Airway epithelial cell (primary cell): ENCODE results near the gene CHRNA5. TPM values are rescaled to one million over a fixed set of nuclear protein-coding genes. Genes with fewer than 3 reads are reported as not detected.

Source experiments
- total RNA-seq: library from RNA; depleted of rRNA; stranded (reverse); fragments of >200 nt; gene quantifications from 2 replicates; pipeline ENCODE4 v1.2.3, GENCODE V29; 2015

The CHRNA5 gene
- 2.5 and 6.4 TPM in 2 replicates for total RNA-seq

DNA sequence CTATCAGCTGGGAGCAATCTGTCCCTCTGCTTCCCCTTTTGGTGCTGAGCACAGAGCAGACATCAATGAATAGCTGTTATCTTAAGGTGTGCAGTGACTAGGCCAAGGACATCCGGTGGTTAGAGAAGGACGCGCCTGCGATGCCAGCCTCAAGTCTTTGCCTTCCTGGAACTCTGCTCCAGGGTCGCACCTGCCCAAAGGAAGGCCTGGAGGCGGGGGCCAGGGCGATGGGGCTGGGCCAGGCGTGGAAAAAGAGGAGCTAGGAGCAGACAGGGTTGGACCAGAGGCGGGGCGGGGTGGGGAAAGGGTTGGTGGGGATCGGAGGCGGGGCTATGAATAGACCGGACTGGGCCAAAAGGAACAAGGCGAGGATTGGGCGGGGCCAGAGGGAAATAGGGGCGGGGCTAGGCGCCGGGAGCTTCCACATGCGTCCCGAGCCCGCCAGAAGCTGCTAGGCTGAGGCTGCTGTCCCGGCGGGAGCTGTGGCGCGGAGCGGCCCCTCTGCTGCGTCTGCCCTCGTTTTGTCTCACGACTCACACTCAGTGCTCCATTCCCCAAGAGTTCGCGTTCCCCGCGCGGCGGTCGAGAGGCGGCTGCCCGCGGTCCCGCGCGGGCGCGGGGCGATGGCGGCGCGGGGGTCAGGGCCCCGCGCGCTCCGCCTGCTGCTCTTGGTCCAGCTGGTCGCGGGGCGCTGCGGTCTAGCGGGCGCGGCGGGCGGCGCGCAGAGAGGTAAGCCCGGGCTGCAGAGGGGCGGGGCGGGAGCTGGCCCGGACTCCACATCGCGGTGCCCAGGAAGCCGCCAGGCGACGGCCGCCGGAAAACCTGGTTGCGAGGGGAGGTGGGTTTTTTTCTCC is at the start of gene CHRNA5:
TSS of gene CHRNA5 (plus strand) at position 424 of the 854 bp plus-strand sequence. CDS start at position 624, 200 bp downstream.

DNA sequence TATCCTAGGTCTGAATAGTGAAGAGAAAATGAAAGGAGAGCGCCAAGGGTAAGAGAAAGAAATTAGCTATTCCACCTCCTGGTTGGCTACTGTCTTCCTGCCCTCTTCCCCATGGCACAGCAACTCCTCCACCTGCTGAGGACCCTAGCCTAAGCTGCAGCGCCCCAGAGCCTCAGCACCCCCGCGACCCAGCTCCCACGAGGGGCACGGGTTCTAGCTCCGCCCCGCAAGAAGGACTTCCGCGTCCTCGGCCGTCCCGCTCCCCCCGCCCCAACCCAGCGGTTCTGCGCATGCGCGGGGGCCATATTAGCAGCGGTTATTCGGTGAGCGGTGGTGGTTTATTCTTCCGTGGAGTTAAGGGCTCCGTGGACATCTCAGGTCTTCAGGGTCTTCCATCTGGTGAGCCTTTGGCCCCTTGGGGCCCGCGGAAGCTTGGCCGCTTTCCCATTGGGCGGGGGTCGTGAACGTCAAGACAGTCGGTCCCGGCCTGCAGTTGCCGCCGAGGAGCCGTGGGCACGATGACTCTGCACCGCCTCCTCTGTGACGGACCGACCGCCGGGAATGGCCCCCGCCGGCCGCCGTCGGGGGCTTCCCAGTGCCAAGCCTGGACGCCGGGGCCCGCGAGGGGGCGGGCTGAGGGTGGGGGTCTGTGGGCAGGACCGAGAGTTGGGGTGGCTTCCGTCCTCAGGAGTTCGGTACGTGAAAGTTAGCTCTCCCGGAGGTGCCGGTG is 25.0 kb upstream of the CHRNA5 start, which contains the start of gene PSMA4:
TSS of gene PSMA4 (plus strand) at position 304 of the 730 bp plus-strand sequence. CDS start 1,484 bp downstream, outside the sequence.

DNA sequence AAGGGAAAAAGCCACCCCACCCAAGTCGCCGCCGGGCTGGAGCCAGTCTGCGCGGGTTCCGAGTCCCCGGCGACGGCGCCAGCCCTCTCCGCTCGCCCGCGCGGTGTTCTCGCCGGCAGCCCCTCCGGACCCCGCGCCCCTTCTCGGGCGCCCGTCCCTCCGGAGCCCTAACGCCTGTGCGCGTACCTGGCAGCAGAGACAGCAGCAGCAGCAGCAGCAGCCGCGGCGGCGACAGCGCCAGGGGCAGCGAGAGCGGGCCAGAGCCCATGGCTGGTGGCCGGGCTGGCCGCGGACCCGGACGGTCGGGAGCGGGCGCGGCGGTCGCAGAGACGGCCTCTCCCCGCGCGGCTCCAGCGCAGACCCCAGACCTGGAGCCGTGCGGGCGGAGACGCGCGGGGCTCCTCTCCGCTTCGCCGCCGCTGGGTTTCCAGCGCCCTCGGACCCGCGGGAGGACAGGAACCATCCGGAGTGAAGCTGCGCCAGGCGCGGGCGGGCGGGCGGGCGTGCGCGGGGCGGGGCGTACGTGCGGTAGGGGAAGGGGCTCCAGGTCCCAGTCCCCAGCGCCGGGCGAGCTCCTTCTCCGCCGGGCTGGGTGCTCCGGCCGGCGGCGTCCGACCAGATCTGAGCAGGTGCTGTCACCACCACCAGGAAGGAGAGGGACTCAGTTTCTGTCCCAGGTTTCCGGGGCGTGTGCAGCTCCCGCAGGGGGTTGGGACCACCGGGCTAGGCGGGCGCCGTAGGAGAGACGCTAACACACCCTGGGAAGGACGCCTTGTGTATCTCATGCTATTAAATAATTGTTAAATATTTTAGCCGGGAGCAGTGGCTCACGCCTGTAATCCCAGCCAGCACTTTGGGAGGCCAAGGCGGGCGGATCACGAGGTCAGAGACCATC is 55.5 kb downstream of the CHRNA5 start, which contains the start of gene CHRNA3:
TSS of gene CHRNA3 (minus strand) at position 470 of the 895 bp plus-strand sequence. CDS start at position 268, 202 bp downstream.

DNA sequence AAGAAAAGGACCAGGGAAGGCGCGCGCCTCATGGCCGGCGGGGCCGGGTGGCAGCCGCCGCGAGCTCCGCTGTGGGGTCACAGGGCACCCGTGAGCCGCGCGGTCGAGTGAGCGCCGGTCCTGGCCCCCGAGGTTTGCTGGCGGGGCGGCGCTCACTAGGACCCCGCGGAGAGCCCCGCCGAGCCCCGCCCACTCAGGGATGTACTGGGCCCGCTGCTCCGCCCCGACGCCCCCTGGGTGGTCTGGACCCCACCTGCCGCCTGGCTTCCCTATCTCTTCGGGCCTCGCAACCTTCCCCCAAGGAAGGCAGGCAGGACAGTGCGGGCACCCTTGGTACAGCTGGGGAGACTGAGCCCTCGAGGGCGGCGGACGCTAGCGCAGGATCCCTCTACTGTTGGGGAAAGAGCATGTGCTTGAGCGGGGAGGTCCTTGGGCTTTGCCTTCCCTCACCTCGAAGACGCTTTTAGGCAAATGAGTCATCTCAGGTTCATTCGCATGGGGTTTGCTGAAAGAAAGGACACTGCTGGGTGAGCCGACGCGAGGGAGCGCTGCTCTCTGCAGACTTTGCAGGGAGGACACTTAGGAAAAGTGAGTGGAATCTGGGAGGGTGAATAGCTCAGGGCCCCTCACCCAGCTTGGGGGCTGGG is 75.9 kb downstream of the CHRNA5 start, which contains the start of gene CHRNB4:
TSS of gene CHRNB4 (minus strand) at position 109 of the 647 bp plus-strand sequence. CDS start at position 32, 77 bp downstream.

Other genes with a start within 250 kb of the CHRNA5 start
- not detected in 2 replicates for gene CRABP1, start 225.2 kb upstream of the CHRNA5 start, total RNA-seq
- gene IREB2, start 127.3 kb upstream of the CHRNA5 start, total RNA-seq = 13.7 and 15.9 TPM in 2 replicates
- 1.8 and 4.5 TPM in 2 replicates for gene HYKK, start 57.9 kb upstream of the CHRNA5 start, total RNA-seq
- gene PSMA4, start 25.1 kb upstream of the CHRNA5 start, total RNA-seq = 291 and 297 TPM in 2 replicates
- gene CHRNA3, start 55.5 kb downstream of the CHRNA5 start, total RNA-seq = 0.09 TPM in 1 of 2 replicates, not detected in the other
- not detected in 2 replicates for gene CHRNB4, start 75.7 kb downstream of the CHRNA5 start, total RNA-seq
- 0.98 and 1.6 TPM in 2 replicates for gene ADAMTS7, start 245.9 kb downstream of the CHRNA5 start, total RNA-seq